GM18508 (cell line): ENCODE data around the gene REXO1.
"Not testable (repeated sequence)": the region's sequence is repeated elsewhere in the genome, so short reads cannot be mapped to it uniquely, and the experiment has no call there.

ENCODE experiments used
- ATAC-seq: cut with Tn5 transposase; IDR thresholded peaks from one replicate; pipeline ENCODE4 v1.9.1; 2021; ENCODE audit warnings: moderate number of reproducible peaks; ENCODE audit not compliant: insufficient read depth, unreplicated experiment

The REXO1 gene

GRCh38 chr19:1848399-1849131, at the start of gene REXO1:
Gene REXO1 (minus strand): TSS chr19:1848483. CDS start chr19:1848358, 125 bp downstream.
- peak; percentile 47 for ATAC-seq

- ATAC-seq, result no peak
Measured at GRCh38 chr19:1896508-1896907, 48.2 kb upstream of the REXO1 start.

DNA sequence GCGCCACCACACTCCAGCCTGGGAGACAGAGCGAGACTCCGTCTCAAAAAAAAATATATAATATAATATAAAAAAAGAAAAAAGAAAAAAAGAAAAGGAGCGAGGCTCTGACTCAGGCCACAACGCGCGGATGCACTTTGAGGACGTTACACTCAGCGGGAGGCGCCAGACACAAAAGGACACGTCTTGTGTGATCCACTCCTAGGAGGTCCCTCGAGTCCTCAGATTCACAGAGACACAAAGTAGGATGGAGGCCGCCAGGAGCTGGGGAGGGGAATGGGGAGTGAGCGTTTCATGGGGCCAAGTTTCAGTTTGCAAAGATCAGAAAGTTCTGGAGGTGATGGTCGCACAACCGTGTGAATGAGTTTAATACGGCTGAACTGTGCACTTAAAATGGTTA, 45.5 kb upstream of the REXO1 start:
- no peak for ATAC-seq

DNA sequence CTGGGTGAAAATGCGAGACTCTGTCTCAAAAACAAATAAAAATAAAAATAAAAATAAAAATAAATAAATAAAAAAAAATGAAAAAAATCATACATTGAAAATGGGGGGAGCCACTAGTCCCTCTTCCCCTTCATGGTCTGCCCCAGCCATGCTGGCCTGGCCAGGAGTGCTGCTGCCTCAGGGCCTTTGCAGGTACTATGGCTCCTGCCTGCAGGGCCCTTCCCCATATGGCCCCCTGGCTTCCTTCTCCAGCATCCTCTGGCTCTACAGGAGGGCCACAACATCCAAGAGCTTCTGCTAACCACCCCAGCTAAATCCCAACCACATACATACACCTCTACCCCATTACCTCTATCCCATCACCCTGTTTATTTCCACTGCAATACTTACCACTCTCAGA, 41.6 kb upstream of the REXO1 start:
- ATAC-seq, result no peak

GRCh38 chr19:1888385-1888784, 40.1 kb upstream of the REXO1 start:
- ATAC-seq, result no peak

- not testable (repeated sequence) for ATAC-seq
Measured at GRCh38 chr19:1886360-1886759, 38.1 kb upstream of the REXO1 start.

DNA sequence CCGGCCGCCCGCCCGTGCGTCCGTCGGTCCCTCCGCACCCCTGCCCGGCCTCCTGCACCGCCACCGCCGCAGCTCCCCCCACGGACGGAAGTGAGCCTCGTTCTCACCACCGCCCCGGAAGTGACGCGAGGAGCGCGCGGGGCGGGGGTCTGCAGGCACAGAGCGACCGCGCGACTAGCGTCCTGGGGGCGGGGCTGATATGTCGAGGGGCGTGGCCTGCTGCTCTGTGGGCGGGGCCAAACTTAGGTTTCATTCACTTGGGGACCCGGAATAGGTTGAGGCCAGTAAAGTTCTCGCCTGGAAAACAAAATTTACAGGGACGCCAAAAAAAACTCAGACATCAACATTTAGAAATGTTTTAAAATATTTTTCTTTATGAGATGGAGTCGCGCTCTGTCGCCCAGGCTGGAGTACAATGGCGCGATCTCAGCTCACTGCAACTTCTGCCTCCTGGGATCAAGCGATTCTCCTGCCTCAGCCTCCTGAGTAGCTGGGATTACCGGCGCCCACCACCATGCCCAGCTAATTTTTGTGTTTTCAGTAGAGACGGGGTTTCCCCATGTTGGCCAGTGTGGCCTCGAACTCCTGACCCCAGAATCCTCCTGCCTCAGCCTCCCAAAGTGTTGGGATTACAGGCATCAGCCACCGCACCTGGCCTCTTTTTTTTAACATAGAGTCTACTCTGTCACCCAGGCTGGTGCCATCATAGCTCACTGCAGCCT, 37.3 kb upstream of the REXO1 start, which contains the start of gene ABHD17A:
Gene ABHD17A (minus strand): TSS at position 99 of the 722 bp plus-strand sequence. CDS start 3,930 bp downstream, outside the sequence.
- not testable (repeated sequence) for ATAC-seq

DNA sequence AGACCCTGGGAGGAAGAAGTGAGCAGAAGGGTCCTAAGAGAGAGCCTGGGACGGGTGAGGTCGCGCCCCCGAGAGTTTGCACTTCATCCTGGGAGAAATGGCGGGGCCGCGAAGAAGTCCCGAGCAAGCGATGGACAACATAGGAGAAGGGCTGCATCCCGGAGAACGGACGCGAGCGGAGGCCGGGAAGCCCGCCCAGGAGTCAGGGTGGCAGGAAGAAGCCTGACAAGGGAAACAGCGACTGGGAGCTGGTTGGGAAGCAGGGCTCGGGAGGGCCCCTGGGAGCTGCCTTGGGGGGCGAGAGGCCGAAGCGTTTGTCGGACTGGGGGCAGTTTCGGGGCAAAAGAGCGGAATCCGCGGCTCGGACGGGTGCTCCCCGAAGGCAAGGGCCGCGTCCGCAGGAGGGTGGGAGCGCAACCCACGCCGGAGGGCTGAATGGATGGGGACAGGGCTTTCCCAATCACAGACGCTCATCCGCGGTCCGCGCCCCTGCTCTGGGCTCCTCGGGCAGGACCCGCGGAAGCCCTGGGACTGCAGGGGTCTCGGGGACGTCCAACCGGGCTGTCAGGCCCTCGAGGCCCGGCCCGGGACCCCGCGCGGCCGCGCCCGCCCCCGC, 36.5 kb upstream of the REXO1 start:
- ATAC-seq, result no peak

- no peak for ATAC-seq
Measured at GRCh38 chr19:1884291-1884718, 36.0 kb upstream of the REXO1 start.

DNA sequence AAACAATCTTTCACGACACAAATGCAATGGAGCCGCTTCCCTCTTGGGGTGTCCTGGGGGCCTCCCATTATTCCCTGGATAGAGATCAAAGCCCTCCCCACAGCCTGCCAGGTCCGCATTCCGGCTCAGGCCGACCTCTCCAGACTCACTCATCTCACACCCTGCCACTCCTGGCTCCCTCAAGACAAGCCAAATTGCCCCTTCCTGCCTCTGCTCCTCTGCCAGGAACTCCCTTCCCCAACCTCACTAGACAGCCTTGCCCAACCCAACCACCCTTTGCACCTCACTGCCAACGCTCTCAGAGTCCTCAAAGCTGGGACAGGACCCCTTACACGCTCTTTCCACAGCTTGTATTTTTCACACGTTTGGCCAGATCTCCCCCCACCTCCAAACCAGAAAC, 35.5 kb upstream of the REXO1 start:
- no peak for ATAC-seq

- ATAC-seq, result no peak
Measured at GRCh38 chr19:1882786-1883692, 34.8 kb upstream of the REXO1 start.

- no peak for ATAC-seq
Measured at GRCh38 chr19:1882089-1882785, 34.0 kb upstream of the REXO1 start.

DNA sequence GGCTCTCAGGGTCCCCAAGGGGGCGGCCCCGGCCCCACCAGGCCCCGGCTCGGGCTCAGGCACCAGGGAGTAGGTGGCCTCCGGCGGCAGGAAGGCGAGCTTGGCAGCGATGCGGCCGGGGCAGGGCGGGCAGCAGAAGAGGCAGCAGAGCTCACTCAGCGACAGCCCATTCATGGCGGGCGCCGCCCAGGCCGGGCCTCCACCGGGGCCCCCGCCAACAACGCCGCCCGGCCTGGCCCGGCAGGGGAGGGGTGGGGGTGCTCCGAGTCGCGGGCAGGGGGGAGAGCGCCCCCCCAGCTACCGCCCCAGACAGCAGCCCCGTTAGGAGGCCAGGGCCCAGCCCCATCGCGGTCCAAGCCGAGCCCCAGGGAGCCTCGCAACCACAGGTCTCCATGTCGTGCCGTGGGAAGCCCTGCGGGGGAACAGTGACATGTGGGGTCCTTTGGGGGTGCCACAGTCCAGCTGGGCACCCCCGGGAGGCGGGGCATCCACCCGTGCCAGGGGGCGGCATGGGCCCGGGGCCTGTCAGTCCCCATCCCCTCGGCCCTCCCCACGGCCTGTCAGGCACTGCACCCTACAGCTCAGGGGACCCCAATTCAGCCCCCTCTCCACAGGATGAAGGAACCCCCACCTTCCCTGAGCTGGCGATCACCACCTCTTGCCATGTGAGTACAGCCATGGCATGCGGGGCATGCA, 33.3 kb upstream of the REXO1 start:
- not testable (repeated sequence) for ATAC-seq

DNA sequence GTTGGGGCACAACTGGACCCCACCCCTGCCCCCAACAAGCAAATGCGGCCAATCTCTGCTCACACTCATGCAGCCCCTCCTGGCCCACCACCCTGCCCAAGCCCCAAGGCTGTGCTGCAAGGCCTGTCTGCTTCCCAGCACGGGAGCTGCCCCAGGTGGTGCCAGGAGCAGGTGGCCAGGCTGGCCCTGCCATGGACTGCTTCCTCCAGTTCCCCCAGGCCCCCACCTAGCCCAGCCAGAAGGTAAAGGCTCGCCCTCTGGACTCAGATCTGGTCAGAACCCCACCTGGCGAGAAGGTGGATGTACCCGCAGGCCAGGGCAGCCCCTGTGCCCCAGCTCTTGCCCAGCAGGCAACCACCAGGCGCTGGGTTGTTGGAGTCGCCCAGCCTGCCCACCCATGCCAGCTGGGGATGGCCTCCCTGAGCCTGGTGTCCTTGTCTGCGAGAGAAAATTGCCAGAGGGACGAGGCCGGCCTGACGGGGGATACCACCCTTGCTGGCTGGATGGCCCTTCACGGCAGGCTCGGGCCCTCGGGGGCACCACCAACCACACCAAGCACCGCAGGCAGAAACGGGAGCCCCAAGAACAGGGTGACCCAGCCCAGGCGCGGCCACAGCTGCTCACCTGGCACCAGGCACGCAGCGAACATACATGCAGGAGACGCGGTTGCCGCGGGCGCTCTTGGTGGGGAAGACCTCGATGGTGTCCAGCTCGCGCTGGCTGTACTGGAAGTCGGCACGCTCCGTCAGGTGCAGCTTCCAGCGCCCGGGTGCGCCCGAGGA, 32.5 kb upstream of the REXO1 start:
- no peak for ATAC-seq

DNA sequence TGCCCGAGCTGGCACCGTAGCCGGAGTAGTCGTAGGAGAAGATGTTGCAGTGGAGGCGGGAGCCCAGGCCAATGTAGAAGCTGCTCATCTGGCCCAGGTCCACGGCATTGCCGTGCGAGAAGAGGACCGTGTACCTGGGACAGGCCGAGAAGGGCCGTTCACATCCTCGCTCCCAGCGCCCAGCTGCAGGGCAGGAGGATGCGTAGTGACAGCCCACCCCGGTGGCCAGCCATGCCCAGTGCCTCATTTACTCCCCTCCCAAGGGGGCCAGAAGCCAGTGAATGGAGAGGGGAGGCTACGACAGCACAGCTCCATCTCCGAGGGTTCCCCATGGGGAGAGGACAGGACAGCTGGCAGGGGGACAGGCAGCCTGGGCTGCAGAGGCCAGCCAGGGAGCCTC, 31.7 kb upstream of the REXO1 start:
- ATAC-seq, result not testable (repeated sequence)

DNA sequence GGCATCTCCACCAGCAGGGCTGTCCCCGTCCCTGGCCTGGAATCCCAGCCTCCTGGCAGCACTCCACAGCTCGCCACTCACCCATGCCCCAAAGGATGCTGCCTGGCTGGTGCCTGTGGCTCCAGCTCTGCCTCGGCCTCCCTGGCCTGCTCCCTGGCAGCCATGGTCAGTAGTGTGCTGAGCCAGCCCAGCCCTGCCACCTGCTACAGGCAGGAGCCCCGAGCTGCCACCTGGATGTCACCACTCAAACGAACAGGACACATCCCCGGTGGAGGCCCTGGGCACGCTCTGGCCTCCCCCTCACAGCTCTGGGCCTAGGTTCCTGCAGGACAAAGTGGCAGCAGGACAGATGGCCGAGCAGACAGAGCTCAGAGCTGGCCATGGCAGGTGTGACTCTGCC, 30.3 kb upstream of the REXO1 start:
- ATAC-seq, result not testable (repeated sequence)

DNA sequence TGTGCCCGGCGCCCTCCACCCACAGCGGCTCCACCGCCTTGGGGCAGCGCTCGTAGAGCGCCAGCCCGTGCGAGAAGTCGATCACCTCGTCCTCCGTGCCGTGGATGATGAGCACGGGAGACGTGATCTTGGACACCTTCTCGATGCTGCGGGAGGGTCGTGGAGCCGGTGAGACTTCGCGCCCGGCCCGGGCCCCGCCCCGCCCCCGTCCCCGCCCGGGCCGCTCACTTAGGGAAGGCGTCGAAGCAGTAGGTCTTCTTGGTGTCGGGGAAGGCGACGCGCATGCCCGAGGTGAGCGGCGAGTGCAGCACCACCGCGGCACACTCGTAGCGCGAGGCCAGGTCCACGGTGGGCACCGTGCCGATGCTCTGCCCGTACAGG, 29.0 kb upstream of the REXO1 start:
- ATAC-seq, result not testable (repeated sequence)
